OCI-LY3 (cell line): ENCODE data around the gene LDB2.

Source experiments
- CTCF ChIP-seq: fragments of 200-600, 300-600 bp; sonication (generic); IDR thresholded peaks from 2 replicates; pipeline ENCODE4 v1.5.1; 2014; ENCODE audit warnings: antibody characterized with exemption, low read length, low read depth
- EZH2phosphoT487 ChIP-seq: fragments of 200-600 bp; shearing (Covaris generic); IDR thresholded peaks from 2 replicates; pipeline ENCODE4 v1.6.1; 2018; ENCODE audit warnings: antibody characterized with exemption, mixed run types, low read depth

- TF ChIP-seq CTCF, result no peak
- no peak for TF ChIP-seq EZH2phosphoT487
Measured at GRCh38 chr4:16858275-16858752, 40.1 kb downstream of the LDB2 start.
